ENCODE measurements around the gene EFEMP2. TPM values are rescaled to one million over a fixed set of nuclear protein-coding genes. Genes with fewer than 3 reads are reported as not detected.

The EFEMP2 gene
- total and polyA plus RNA-seq, 10 of the 15 experiments (the other 5 are each of a cell fraction or from before 2014, with no cell fraction given) = 0.24 to 13.2 (median 1.3) TPM; not detected in 1

DNA sequence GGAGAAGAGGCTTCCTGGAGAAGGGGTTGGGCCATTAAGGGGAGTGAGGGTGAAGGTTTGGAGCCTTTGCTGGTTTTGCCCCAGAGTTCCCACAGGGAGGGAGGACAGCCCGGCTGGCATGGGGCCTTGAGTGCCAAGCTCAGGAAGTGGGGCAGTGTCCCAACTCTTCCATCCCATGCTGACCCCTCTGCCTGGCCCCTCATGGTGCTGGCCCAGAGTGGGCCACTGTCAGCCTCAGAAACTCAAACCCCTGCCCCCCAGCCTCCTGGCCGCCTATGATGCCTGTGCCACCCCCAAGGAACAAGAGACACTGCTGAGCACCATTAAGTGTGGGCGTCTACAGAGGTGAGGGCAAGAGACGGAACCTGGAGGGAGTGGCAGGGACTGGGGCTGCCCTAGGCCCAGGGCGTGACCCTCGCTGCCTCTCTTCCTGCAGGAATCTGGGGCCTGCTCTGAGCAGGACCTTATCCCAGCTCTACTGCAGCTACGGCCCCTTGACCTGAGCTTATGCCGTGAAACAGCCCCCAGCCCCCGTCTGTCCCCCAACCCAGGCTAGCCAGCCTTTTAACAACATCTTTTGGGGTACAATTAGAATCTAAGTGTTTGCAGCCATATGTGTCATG is 6.9 kb downstream of the EFEMP2 start (continued):
- TF ChIP-seq POLR2A (IDR thresholded peaks at IDR 0.05; ENCODE audit: low read depth, low read length) (peak; percentile 14; the same call in 1 of the 2 replicates), MYC (IDR thresholded peaks at IDR 0.05; ENCODE audit: insufficient read depth, insufficient read length, insufficient replicate concordance, low read length, severe bottlenecking) (no peak), BMI1 (IDR thresholded peaks at IDR 0.05; ENCODE audit: borderline replicate concordance) (no peak), RBBP5 (conservative IDR thresholded peaks at IDR 0.05) (no peak)

DNA sequence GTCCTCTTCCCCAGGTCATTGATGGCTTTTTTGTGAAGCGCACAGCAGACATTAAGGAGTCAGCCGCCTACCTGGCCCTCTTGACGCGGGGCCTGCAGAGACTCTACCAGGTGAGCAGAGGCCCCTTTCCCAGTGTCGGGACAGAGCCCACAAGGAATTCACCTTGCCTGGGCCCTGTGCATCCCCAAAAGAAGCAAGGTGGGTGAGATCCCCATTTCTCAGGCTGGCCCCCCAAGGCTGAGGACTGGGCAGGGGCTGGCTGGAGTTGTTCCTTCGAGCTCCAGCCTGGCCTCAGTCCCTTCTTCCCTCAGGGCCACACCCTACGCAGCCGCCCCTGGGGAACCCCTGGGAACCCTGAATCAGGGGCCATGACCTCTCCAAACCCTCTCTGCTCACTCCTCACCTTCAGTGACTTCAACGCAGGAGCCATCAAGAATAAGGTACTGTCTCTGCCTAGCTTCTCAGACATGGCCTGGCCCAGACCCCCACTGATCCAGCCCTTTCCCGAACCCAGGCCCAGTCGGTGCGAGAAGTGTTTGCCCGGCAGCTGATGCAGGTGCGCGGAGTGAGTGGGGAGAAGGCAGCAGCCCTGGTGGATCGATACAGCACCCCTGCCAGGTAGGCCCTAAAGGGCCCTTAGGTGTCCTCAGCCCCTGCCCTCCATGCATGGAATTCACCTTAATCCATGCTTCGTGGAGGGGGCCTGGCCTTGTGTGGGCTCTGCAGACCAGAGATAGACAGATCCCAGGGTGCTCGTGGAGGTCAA is 7.7 kb downstream of the EFEMP2 start:
- Histone ChIP-seq H3K27me3 (replicated peaks in 1 of 2; ENCODE audit: control insufficient read depth in 2 of 2, insufficient read depth in 2 of 2, low read length in 1 of 2) (no peaks in the 10 kb centered on the region), H3K4me2 (ENCODE audit: control insufficient read depth, insufficient read depth) (no peak overlapping the region), H4K20me1 (ENCODE audit: control insufficient read depth, insufficient read depth) (no peaks in the 10 kb centered on the region; the same call in 1 of the 2 replicates), H3K36me3 (ENCODE audit: control insufficient read depth in 2 of 2, insufficient read depth in 2 of 2, low read length in 1 of 2) (peaks cover 23 to 38% of the 10 kb centered on the region in 2 experiments), H3K27ac (ENCODE audit: control insufficient read depth, insufficient read depth) (no peak overlapping the region), H3K9me3 (replicated peaks; ENCODE audit: control insufficient read depth, insufficient read depth, low read length) (no peaks in the 10 kb centered on the region), H3K4me3 (no peak overlapping the region), H2AFZ (ENCODE audit: control insufficient read depth, low read depth, low read length) (no peak overlapping the region), H3K79me2 (ENCODE audit: control insufficient read depth, insufficient read depth, low read length) (peaks cover 21% of the 10 kb centered on the region), H3K4me1 (ENCODE audit: control insufficient read depth, insufficient read depth, low read length) (peaks cover 15% of the 10 kb centered on the region), H3K9ac (ENCODE audit: control insufficient read depth, insufficient read depth, low read length) (no peak overlapping the region)
- ATAC-seq (no peak), FAIRE-seq (no peak), DNase-seq (ENCODE audit: low read depth, low spot score) (no peak)
- TF ChIP-seq CEBPB (IDR thresholded peaks at IDR 0.05; ENCODE audit: borderline replicate concordance in 1 of 2, low read depth in 2 of 2, low read length in 2 of 2) (no peak), NFIC (IDR thresholded peaks at IDR 0.05; ENCODE audit: low read depth, low read length) (no peak), ASH2L (IDR thresholded peaks at IDR 0.05; ENCODE audit: borderline replicate concordance, low read depth) (no peak), POLR2AphosphoS2 (IDR thresholded peaks at IDR 0.05; ENCODE audit: low read depth, low read length) (0 out of 2 replicates have a peak, but pooled peaks have one; percentile 7)
- TF ChIP-seq, protein P1, sequence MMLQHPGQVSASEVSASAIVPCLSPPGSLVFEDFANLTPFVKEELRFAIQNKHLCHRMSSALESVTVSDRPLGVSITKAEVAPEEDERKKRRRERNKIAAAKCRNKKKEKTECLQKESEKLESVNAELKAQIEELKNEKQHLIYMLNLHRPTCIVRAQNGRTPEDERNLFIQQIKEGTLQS (IDR thresholded peaks at IDR 0.05; ENCODE audit: borderline replicate concordance, extremely low read depth, low read depth, low read length) = no peak
- in situ Hi-C loops (cut with MboI) = loop anchor here (25.0 kb wide), 1 partner anchor 1628 kb away; the partner anchor contains the start of genes DNAJC4, FKBP2, NUDT22 and PPP1R14B
- ChIA-PET CTCF (interaction anchor here (1.6 kb wide), 1 partner anchor 24 kb away, joined by 3 read pairs; no protein-coding TSS in a partner anchor), POLR2A (no interaction called here), RAD21 (ENCODE audit: unreplicated experiment) (no interaction called here), SMC1A (ENCODE audit: uncharacterized antibody, unreplicated experiment) (no interaction called here)
- WGBS (ENCODE audit: insufficient coverage, insufficient replicate concordance, low lambda C conversion rate, missing lambda C conversion rate) = 93% methylated on average over 18 of the region's 18 CpGs
- intact Hi-C loops (cut with micrococcal nuclease; ENCODE audit: unreplicated experiment) = no loop called here
- BruUV-seq (replicated peaks) = no TSS peak

Measured in GM12878 (cell line).